GM19372 (cell line): ENCODE results near the gene CNDP1.

Experiments
- ATAC-seq: cut with Tn5 transposase; IDR thresholded peaks from one replicate; pipeline ENCODE4 v1.9.1; 2021; ENCODE audit warnings: mild to moderate bottlenecking, low read depth, moderate library complexity; ENCODE audit not compliant: unreplicated experiment

CNDP1 gene

DNA sequence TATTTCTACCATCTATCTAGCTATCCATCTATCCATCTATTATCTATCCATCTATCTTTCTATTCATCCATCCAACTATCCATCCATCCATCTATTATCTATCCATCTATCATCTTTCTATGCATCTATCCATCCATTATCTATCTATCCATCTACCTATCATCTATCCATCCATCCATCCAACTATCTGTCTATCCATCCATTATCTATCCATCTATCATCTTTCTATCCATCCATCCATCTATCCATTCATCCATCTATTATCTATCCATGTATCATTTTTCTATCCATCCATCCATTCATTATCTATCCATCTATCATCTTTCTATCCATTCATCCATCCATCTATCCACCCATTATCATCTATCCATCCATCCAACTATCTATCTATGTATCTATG lies 38.8 kb downstream of the CNDP1 start:
- no peak for ATAC-seq

DNA sequence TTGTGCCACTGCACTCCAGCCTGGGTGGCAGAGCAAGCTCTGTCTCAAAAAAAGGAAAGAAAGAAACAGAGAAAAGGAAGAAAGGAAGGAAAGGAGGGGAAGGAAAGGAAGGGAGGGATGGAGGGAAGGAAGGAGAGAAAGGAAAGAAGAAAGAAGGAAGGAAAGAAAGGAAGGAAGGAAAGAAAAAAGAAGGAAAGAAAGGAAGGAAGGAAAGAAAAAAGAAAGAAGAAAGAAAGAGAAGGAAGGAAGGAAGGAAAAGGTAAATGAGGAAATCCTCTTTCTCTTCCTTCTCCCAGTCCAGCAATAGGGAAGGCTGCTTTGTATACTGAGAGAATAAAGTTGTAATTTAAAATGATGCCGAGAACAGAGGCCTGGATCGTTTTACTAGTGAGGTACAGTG lies 40.6 kb downstream of the CNDP1 start:
- ATAC-seq = no peak

DNA sequence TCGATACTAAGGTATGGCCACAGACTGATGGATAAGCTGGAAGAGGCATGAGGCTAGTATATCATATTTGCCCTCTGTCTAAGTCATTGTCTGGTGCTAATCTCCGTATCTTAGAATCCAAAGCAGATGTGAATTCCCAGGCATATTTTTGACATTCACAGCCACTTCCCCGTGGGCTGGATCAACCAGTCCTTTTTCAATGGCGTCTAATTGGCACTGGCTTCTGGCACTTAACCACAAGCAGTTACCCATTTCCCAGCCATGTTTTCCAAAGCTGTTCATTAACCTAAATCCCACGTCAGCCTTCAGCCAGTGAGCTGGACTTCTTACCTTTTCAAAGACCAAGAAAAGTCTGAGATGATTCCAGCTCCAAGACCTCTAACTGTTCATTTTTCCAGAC lies 42.7 kb downstream of the CNDP1 start:
- ATAC-seq = no peak

DNA sequence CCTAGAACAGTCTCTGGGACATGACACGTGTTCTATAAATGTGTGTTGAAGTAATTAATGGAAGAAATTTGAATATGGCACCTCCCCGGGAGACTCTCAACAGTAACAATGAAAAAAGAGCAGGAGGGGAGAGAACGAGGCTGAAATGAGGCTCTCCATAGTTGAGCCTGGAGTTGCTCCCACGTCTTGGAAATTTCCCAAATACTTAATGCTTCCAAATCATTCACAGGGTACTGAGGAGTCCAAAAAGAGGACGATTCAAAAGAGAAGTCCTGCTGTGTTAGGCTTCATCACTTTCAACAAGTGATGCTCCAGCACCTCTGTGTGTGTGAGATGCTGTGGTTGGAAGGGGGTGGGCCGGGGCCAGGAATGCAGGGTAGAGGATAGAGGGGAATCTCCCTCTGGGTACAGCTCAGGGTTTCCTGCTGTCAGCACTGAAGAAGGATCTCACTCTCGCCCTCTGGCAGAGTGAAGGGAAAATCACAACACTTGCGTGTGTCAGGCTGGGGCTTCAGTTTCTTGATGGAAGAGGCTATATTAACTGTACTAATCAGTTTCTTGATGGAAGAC lies 45.3 kb downstream of the CNDP1 start:
- ATAC-seq = no peak

DNA sequence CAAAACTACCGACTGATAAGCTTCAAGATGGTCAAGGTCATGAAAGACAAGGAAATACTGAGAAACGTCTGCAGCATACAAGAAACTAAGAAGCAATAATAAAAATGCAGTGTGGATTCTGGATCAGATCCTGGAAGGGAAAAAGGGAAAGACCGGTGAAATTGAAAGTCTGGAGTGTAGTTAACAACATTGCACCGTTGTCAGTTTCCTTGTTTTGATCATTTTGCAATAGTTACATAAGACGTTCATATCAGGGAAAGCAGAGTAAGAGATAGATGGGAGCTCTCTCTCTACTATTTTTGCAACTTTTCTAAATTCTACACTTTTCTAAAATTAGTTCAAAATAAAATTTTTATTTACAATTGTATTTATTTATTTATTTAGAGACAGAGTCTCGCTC lies 48.3 kb downstream of the CNDP1 start:
- no peak for ATAC-seq

DNA sequence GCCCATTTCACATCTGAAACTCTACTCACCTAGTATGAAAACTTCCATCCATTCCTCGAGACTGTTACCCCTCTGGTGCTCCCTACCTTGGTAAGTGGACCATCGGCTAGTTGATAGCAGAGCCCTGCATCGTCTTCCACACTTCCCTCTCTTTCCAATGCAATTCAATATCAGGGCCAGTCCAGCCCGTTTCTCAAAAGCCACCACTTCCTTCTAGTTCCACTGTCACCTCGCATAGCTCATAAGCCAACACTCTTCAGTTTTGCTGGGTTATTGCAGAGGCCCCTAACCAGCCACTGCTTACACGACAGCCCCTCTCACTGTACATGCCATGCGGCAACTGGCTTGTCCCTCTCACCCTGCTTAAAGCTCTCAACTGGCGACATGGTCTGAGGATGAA lies 53.1 kb downstream of the CNDP1 start:
- ATAC-seq = no peak

DNA sequence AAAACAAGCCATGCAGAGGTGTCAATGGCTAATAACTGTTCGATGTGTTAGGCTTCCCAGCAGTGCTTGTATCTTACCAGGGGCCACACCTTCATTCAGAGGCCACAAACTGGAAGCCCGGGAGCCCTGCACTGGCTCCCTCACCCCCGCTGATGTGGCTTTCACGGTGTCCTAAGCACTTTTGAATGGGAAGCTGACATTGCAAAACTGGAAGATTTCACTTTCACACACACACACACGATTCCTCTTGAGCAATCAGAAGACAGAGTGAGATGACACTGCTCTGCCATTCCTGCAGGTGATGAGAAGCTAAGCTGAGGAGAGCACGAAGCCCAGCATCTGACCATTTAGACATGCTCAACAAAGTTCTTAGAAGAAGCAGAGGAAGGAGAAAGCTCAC lies 54.7 kb downstream of the CNDP1 start:
- ATAC-seq = no peak

DNA sequence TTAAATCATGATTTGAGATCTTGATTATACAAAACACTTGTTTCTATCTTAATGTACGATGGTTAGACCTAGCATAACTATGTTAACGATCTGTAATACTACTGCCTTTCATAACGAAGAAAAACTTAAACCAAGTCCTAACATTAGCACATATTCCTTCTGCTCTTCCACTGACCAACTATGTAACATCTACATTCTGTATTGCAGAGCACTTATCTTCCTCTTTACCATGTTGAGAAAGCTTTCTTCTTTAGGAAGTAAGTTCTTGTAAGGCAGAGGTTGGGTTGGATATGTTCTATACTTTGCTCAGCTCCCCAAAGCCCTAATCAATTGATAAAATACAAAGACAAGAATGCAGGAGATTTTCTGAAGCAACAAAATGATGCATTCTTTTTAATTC lies 55.5 kb downstream of the CNDP1 start:
- ATAC-seq = no peak

DNA sequence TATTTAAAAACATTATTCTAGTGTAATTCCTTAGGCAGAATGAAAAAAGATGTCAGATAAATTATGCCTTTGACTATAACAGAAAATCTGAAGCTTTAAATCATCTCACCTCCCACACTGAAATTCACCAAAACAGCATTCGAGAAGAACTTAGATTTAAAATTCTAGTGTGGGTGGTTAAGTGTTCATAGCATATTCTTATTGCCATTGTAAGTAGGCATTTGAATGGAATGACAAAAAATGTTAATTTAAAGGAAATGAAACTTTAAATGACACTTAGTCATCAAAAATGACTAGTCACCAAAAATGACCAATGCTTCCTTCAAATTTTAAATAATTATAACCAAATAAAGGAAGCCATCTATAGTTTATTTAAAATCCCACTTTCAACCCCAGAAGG lies 56.4 kb downstream of the CNDP1 start:
- ATAC-seq = no peak

DNA sequence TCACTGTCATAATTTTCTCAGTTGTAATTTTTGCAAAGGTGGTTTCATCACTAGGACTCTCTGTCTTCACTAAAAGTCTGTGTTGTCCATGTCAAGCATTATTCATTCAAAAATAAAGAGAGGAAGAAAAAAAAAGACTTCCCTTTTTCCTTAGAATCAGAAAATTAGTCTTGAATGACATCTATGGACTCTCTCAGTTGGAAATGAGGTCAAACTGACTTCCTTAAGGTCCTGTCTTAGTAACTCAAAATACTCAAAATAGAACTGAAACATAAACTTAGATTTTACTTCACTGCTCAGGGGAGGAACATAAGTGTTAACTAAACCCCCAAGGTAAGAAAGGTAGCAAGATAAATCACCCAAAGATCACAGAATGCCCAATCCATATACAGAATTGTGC lies 61.1 kb downstream of the CNDP1 start:
- no peak for ATAC-seq

DNA sequence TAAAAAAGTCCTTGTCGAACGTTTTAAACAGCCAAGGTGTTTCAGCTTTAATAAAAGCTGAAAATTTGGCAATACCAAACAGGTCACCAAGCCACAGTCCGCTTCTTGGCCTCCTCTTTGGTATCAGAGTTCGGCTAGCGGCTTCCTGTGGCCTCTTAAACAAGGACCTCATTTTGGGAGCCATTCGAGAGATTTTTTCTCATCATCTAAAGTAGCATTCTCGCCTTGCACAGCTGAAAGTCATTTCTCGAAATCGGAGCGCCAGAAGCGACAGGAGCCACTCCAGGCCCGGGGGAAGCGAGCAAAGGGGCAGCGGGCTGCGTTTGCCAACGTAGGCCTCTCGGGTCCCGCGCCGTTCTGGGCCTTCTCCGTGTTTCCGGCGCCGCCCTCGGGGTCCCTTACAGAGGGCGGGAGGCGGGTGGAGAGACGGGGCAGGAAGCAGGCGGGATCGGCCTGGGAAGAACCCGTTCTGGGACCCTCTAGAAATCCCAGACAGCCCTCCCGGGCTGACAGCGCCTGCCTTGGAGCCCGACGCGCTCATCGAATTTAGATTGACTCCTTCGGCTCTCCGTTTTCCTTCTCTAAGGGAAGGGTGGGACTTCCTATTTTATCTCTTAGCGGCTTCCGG lies 62.8 kb downstream of the CNDP1 start:
- ATAC-seq = peak; percentile 28

DNA sequence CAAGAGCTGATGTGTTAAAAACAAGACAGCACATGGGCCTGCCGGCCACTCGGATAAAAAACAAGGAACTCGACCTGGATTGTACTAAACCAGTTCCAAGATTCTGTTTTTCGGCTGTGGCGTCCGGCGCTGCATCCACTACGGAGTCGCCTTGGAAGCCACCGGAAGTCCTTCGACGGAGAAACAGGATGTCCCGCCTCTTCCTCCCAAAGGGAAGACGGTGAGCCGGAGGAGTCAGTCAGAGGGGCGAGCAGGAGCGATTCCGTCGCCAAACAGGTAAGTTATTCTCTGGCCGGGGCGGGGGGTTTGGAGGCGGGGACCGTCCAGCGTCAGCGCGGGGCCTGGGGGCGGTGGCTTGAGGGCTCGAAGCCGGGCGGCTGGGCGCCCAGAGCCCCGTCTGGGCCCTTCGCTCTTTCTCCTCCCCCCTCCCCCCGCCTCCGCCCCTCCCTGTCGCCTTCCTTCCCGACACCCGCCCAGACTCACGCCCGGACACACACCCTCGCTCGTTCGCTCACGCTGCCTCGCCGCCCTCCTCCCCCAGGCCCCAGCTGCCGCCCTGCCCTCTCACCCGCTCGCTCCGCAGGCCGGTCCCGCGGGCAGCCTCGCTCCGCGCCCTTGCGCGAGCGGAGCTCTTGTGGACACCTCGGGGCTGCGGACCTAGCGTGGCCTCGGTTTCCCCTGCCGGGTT lies 63.5 kb downstream of the CNDP1 start, which contains the start of gene ZNF407:
ZNF407 (plus strand) TSS at position 209 of the 688 bp plus-strand sequence. CDS start 33,150 bp downstream, outside the sequence.
- peak; percentile 66 for ATAC-seq

DNA sequence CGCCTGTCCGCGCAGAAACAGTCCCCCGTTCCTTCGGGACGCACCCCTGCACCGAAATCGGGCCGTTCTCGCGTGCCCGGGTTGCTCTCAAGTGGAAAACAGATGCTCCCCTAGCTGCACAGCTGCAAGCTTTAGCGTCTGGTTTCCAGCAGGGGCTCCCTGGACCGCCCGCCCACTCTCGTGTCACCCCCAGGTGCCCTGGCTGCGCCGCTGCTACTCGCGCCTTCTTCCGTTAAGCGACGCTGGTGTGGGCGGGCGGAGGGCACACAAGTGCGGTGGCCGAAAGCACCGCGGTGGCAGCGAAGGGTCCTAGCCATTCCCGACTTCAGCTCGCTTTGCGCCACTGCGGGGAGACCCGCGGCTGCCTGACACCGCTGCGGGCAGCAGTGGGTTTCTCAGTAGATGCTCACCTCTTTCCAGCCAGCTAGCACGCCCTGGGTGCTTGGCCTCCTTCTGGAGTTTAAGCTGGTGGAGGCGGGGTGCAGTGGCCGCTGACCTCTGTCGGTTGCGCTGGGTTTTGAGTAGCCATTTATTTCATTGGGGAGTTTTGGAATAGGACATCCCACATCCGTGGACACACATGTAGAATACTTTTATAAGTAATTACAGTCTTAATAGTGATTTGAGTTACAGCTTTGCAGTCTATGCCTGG lies 64.2 kb downstream of the CNDP1 start:
- peak; percentile 54 for ATAC-seq

DNA sequence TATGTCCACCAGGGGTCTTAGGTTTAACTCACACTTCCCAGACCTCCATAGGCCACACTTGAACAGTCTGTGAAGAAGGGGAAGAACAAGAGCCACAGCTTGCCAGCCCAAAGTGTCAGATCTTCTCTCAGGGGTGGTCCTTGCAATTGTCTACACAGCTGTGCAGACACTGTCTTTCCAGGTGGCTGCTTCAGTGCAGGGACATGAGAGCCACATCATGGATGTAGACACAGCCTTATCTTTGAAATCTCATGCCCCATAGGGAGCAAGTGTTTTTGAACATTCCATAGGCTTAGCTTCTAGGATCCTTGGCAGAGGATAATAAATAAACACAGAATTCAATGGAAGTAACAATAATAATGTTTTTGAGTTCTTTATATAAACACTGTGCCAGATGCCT lies 70.1 kb downstream of the CNDP1 start:
- no peak for ATAC-seq

DNA sequence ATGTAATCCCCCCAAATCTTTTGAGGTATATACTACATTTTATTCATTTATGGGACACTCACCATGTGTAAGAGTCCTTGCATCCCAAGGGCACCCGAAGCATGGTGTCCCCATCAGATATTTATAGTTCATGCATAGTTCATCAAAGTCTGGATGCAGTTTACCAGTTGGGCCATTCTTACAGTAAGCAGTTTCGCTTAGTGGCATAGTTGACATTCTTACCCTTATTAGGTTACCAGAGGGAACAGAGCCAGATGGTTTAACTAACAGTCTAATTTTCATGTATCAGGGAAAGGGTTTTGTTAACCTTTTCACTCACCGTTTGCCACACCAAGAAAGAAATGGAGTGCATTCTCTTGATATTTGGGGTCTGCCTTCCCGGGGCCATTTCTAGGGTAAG lies 70.5 kb downstream of the CNDP1 start:
- ATAC-seq = no peak

DNA sequence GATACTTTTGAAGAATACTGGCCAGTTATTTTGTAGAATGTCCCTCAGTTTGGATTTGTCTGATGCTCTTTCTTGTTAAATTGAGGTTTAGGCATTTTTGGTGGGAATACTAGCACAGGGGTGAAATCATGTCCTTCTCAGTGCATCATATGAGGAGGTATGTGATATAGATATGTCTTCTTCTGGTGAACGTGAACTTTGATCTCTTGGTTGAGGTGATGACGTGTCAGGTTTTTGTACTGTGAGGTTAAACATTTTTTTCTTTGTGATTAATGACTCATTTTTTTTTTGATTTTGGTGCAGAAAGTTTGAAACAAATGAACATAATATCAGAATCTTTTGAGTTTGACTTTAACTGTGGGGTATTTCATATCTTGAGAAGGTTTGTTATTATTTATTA lies 74.4 kb downstream of the CNDP1 start:
- no peak for ATAC-seq

DNA sequence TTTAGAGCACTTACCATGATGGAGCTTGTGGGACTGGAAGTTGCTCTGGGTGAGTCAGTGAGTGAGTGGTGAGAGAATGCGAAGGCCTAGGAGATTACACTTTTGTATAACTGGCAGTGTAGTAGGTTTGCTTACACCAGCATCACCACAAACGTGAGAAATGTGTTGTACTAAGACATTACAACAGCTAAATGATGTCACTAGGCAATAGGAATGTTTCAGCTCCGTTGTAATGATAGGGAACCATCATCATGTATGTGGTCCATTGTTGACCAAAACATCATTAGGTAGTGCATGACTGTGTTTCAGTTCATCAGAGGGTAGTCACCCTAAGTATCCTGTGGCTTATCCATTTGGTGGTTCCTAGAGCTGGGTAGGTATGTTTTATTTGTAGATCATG lies 75.2 kb downstream of the CNDP1 start:
- no peak for ATAC-seq

DNA sequence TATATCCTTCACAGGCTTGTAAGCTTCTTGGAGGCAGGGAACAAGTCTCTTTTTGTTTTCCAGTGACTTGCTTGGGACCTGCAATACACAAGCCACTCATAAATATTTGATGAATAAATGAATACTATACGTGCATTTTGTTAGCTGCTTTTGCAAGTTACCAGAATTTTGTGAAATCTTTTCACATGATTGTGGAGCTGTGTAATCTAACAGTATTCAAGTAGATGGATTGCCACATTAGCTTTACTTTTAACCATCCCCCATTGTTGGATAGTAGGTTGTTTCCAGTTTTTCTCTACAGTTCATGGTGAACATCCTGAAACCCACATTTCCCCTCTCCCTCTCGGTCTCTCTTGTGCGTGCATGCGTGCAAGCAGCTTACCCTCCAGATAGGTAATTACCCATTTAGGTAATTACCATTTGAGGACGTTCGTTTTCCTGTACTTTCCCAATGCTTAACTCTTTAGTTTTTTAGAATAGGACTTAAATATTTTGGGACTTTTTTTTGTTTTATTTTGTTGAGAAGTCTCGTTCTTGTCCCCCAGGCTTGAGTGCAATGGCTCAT lies 75.8 kb downstream of the CNDP1 start:
- no peak for ATAC-seq

DNA sequence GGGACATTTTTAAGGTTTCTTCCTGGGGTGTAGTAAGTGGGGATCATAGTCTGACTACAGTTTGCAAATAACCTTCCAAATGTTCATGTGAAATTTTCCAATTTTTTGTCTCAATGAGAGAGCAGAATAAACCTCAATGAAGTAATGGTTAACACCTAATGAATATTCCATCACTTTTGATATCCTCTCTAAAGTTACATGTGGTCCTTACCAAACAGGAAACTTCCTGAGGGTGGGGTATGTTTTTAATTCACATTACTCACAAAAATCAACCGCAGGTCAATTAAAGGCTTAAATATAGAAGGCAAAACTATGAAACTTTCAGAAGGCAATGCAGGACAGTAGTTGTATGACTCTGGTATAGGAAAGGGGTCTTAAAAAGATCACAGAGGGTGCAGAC lies 76.6 kb downstream of the CNDP1 start:
- ATAC-seq = no peak

DNA sequence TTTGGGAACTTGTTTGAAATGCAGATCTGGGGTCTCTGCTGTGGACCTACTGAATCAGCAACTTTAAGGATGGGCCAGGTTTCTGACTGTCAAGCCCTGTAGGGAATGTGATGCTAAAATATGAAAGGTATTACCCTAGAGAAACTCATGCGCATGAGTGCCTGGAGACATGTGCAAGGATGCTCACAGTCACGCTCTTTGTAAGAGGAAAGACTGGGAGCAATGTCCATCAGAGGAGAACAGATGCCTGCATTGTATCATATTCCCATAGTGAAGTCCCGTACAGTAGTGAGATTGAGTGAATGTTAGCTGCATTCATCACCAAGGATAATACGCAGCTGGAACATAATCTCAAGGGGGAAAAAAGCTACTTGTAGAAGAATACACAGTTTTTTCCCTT lies 77.5 kb downstream of the CNDP1 start:
- no peak for ATAC-seq

DNA sequence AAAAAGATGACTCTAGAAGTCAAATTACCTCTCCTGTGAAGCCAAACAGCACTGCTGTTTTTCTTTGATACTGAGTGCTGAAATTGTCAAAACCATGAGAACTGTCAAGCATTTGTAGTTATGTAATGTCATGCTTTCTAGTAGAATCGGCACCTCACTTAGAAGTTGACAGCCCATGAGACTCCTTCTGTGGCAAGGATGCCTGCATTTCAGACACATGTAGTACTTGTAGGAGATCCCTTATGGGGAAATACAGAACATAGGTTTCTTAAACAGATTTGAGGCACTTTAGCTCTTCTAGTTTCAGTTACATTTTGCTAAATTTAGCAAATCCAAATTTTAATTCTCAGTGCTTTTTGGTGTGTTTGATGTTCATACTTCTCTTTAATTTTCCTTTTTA lies 79.1 kb downstream of the CNDP1 start:
- ATAC-seq = peak; percentile 64
